CD4-positive, alpha-beta T cell treated with Interleukin-17A for 1 hour (primary cell): Measurements from ENCODE around the gene STAB2.

Experiments
- DNase-seq: peaks from one replicate; pipeline ENCODE4 v3.0.0-alpha.2; 2020

Gene STAB2

DNA sequence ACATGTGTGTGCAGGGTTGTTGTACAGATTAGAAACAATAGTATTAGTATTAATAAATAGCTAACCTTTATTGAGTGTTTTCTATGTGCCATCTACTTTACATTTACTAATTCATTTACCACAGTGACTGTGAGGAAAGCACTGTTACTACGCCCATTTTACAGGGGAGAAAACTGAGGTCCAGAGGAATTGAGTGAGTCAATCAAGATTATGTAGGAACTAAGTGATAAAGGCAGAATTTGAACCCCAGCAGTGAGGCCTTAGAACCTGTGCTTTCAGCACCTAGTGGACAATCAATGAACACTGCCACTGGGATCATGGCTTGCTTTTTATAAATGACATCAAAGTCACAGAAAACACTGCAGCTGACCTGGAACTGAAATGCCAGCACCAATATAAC is 225.7 kb downstream of the STAB2 start:
- no peak for DNase-seq

DNA sequence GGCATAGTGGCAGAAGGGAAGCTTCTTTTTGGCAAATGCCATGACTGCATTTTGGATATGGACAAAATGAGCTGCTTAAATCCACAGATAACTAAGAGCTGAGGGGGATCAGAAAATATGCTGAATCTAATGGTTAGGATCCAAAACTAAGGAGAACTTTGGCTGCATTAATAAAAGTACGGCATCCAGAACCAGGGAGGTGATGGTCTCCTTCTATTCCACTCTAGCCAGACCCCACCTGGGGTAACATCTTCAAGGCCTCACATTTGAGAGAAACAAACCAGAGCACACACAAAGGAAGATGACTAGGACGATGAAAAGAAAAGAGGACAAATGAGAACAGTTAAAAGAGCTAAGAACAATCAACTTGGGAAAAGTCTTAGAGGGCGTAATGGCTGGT is 226.4 kb downstream of the STAB2 start:
- no peak for DNase-seq

DNA sequence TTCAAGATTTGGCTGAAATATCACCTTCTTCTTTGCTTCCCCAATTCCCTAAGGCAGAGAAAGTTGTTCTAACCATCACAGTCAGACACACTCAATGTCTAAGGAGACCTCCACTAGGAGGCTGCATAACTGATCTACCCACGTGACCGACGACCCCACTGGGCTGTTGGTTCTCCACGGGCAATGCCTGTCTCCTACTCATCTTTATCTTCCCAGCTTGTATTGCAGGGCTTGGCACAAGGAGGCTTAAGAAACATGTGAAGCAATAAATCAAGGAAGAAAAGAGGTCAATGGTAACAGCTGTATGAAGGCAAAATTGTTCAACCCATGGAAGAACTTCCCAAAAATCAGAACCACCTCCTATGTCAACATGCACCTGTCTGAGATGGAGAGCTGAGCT is 226.9 kb downstream of the STAB2 start:
- no peak for DNase-seq

DNA sequence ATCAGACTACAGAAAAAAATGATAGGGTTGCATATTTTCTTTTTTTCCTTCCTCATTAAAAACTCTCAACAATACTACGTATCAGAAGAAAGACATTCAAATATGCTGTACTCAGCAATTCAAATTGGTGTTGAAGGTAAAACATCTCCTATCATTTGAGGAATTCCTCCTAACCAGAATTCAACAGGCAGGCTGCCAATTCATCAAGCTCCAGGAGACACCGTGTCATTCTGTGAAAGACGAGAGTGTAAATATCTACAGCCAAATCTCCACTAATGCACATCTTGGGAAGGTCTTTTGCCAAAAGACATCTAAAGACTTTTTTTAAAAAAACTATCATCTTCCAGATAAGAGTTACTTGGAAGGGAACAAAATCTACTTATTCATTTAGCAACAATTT is 227.4 kb downstream of the STAB2 start:
- no peak for DNase-seq
